Right forelimb (tissue), 1 donor: ENCODE measurements around the gene B3GALNT2.

ENCODE experiments used
- DNase-seq: peaks from one replicate; pipeline ENCODE4 v3.0.0-alpha.2; 2018

B3GALNT2 gene

DNA sequence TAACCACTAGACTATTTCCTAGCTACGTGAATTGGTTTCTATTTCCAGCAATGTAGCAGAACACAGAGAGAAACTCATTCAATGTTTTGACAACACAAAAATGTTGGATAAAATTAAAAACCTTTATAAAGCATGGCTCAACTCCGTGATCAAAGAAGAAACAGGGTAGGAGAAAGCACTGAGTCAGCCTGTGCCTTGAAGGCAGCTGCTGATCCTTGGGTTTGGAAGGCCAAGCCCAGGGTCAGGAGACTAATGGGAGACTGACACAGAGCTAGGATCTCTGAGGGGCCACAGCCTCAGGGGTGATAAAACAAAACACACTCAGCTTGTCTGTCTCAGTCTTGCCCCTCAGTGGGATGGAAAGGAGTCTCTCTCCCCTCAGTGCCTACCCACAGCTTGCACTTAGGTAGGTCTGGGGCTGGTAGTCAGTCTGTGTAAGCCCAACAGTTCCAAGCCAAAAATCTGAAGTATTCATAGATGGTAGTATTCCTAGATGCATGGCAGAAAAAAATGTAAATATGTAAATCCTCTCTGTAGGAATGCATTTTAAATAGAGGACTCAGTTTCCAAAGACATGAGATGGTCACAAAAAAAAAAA lies 53.3 kb downstream of the B3GALNT2 start:
- no peak for DNase-seq

DNA sequence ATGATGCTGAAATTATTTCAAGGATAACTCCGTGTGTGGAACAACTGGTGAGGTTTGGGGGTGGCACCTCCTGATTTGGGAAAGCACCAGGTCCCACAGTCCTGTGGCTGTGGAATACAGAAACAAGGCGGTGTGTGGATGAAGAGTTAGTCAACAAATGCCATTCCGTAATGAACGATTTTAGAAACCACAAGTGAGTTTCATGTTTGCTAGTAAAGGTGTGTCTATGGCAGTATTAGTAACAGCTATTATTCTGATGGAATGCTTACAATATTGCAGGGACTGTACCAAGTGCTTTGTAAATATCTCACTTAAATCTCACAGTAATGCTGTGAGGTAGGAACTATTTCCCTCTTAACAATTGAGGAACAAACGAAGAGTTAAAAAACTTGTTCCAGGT lies 53.8 kb downstream of the B3GALNT2 start:
- no peak for DNase-seq

DNA sequence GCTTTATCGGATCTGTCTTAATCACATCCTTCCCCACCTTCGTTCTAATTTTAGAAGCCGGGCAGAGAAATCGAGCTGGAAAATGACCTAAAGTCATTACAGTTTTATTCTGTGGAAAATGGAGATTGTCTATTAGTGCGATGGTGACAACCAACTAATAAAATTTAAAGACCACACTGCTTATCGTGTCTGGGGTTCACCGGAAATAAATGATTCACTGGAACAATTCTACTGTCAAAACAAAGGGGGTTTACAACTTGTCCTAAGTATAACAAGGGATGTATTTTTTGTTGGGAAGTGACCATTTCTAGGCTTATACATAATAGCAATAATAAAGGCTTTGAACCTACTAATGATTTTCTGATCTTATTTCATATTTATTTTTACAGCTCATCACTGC lies 55.6 kb downstream of the B3GALNT2 start:
- DNase-seq, result no peak

DNA sequence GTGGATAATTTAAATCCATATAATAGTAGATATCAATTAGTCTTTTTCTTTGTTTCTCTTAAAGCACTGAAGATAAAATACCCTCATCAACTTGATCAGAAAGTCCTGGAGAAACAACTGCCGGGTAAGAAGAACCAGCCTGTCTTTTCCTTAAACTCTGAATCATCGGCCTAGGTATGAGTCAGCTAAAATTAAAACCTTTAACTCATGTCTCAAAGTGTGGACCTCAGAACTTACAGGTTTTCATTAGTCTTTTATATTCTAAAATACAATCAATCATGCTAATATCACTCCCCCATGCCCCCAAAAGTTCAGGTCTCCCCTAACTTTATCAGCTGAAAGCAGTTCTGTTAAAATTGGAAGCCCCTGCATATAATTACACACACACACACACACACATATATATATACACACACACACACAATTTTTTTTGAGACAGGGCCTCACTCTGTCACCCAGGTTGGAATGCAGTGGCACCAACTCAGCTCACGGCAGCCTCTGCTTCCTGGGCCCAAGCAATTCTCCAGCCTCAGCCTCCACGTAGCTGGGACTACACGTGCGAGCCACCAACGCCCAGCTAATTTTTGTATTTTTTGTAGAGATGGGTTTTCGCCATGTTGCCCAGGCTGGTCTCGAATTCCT lies 61.3 kb downstream of the B3GALNT2 start:
- DNase-seq, result no peak

DNA sequence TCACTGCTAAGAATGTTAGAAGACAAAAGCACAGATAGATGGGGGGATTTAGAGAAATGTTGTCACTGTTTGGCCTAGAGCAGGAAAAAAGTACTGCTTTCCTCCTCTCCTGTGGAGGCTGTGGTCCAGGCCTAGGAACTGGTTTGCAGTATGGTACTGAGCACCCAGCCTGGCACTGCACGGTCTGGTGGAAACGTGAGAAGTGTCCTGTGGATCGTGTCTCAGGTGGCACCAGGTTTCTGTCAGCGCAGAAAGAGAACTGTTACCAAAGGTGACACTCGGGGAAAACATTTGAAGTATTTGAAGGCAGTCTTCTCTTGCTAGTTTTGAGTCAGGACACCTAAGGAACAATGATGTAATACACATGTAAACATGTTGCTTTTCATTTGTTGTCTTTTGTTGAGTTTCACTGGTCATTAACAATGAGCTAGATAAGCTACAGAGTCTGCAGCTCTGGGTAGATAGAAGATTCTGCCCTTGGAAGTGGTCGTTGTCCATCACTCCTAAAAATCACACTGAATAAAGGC lies 63.0 kb downstream of the B3GALNT2 start:
- DNase-seq, result no peak

DNA sequence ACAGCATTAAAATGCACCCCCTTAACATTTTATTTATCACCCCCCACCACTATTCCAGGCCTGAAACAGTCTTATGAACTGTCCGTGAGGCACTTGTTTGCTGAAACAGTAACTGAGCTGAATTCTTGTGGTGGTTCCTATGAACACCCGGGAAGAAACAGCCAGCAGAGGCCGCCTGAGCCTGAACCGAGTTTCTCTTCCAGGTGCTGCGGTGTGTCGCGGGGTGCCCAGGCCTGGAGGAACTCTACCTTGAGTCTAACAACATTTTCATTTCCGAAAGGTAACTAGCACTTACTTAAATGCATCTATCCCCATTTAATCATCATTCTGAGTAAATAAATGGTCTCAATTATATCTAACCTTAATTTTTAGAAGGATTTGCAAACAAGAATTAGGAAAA lies 70.3 kb downstream of the B3GALNT2 start:
- DNase-seq, result no peak

DNA sequence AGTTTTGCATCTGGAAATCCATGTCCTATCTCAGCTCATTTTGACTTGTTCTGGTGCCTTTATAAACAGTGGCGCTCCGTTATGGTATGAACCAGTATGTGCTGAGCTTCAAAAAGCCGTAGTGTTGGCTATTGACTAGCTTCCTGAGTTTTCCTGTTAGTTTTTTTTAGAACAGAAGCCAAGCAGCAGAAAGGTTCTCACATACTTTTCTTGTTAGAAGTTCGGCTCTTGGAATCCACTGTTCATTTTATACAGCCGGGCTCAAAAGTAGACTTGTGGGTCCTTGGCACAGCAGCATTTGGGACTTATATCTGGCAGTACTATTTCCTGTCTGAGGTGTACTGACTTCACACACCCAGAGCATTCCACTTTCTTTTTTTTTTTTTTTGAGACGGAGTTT lies 73.3 kb downstream of the B3GALNT2 start:
- no peak for DNase-seq

DNA sequence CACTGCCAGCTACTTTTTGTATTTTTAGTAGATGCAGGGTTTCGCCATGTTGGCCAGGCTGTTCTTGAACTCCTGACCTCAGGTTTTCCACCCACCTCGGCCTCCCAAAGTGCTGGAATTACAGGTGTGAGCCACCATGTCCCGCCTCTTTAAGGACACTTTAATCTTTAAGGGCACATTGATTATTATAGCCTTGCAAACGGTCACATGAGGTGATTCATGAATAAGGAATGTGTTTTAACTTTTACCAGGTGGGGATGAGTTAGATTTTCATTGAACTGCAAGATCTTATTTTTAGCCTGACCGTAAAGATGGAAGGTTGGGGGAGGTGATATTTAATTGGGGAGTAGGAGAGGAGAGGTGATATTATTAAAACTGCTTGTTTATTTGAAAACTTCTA lies 75.1 kb downstream of the B3GALNT2 start:
- no peak for DNase-seq

DNA sequence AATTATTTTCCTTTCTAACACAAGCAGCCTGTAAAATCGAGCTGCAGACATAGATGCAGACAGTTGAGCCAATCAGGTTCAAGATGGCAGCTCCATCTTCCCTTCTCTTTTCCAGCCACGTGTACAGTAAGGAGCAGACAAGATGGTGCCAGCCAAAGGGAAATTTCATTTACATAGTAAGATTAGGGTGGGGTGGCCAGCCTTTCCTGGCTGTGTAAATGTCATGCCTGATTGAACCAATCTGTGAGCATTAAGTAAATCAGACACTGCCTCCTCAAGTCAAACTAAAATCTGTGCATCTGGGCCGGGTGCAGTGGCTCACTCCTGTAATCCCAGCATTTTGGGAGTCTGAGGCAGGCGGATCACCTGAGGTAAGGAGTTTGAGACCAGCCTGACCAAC lies 76.8 kb downstream of the B3GALNT2 start:
- DNase-seq, result no peak

DNA sequence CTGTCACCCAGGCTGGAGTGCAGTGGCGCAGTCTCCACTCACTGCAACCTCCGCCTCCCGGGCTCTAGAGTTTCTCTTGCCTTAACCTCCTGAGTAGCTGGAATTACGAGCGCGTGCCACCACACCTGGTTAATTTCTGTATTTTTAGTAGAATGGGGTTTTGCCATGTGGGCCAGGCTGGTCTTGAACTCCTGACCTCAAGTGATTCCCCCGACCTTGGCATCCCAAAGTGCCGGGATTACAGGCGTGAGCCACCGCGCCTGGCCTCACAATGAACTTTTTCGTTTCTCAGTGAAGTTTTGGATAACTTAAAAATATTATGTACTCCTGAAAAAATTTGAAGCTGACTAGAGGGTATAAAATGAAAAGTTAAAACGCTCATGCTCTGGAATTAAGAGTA lies 77.6 kb downstream of the B3GALNT2 start:
- no peak for DNase-seq

DNA sequence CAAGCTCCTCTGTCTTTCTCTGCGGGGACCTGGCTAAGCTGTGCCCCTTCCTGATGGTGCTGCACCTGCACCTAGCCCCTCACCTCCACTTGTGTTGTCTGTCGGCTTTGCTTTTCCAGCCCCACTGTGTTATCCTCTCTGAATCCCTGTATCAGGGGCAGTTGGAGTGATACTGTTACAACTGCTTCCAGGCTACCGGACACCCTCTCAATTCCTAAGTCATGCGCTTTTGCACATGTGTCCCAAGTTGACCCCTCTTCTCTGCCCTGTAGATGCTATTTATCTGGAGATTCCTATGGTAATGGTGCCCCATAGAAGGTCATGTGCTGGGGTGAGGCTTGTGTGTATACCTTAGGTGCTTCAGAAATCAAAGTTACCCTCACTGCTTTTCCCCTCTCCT lies 78.1 kb downstream of the B3GALNT2 start:
- no peak for DNase-seq

DNA sequence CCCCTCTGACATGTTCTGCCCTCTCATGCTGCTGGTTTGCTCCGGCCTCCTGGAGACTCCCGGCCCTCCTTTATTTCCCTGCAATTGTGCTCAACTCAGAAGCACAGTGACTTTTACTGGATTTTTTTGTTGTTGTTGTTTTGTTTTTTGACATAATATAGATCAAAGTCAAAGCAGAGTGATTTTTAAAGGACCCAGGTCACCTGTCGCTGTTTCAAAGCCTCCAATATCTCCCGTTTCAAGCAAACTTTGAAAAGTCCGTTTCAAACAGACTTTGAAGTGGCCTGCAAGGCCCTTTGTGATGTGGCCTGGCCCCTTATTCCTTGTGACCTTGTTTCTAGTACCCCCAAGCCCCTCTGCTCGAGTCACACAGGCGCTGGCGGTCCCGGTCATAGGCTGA lies 78.9 kb downstream of the B3GALNT2 start:
- DNase-seq, result no peak

DNA sequence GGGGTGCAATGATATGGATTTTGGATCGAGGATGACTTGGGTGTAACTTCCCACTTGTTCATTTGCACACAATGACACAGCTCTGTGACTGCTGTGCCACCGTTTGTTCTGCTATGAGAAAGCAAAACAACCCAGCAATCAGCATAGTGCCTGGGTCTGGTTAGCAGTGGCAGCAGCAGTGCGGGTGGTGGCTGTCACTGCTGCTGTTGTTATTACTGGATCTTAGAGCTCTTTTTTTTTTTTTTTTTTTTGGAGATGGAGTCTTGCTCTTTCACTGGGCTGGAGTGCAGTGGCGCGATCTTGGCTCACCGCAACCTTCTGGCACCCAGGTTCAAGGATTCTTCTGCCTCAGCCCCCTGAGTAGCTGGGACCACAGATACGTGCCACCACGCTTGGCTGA lies 80.2 kb downstream of the B3GALNT2 start:
- no peak for DNase-seq

DNA sequence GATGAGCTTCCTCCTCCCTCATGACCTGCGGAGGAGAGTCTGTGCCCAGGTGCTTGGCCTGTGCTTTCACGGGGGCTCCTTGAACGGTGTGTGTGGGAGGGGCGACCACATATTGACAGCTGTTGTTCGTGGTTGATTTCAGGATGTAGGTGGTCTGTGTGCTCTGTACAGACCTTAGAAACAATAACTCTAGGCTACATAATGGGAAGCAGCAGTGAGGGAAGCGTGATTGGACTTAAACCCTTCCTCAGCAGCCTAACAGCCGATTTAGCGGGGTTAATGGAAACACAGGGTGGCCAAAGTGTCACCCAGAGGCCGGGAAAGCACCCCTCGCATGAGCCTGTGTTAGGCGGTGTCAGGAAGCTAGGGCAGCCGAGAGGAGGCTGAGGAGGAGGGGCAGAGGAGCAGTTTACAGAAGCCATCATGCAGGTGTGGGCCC lies 81.0 kb downstream of the B3GALNT2 start:
- no peak for DNase-seq

DNA sequence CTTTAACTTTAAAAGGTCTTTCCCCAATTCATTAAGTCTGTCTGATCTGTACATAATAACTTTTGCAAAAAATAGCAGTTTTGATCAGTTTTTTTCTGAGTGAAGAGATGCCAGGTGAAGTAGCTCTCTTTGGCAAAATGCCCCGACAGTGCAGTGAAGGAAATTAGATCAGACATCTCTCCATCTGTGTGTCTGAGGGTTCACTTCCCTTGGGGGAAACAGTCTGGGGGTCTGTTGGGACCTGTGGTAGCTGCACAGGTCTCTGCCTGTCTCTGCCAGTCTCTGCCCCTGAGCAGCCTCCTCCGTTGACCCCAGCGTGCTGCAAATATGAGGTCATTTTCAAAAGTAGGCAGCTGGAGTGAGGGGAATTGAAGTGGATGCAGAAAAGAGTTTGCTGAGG lies 82.5 kb downstream of the B3GALNT2 start:
- DNase-seq, result no peak

DNA sequence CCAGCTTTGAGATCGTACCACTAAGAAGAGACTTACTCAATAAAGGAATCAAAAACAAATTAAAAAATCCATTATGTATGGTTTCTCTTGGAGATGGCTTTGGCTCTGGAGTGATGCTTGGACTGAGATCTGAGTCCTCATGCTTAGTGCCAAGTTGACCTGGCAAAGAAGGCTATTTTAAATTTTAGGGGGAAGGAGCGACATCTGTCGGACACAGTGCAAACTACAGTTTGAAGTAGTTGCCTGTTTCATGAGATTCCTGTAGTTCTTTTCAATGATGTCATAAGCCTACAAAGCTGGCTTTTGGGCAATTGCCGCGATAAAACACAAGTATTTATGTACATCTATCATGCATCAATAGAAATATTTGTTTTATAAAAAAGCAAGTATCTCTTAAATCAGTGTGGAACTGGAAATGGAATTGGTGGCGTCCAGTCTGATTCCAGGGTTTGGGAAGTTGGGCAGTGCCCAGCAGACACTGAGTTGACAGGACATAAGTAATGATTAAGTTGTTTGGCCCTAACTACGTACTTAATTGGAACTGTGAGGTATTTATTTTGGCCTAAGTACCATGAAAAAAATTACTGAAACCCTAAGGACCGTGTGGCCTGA lies 87.1 kb downstream of the B3GALNT2 start:
- peak; percentile 78 for DNase-seq

DNA sequence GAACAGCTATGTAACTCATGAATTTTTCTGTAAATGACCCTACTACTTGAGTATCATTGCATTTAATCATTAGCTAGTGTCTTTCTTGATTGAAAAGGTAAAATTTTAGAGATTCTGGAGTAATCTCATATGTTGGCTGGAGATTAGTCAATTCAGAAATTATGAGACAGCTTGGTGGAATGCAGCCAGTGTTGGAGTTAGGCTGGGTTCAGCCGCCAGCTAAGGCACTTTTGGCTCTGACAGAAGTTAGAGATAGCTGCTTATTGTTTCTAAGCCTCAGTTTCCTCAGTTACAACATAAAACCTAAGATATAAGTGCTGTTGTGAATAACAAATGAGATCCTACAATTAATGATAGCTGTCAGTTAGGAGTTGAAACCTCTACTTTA lies 87.6 kb downstream of the B3GALNT2 start:
- no peak for DNase-seq

DNA sequence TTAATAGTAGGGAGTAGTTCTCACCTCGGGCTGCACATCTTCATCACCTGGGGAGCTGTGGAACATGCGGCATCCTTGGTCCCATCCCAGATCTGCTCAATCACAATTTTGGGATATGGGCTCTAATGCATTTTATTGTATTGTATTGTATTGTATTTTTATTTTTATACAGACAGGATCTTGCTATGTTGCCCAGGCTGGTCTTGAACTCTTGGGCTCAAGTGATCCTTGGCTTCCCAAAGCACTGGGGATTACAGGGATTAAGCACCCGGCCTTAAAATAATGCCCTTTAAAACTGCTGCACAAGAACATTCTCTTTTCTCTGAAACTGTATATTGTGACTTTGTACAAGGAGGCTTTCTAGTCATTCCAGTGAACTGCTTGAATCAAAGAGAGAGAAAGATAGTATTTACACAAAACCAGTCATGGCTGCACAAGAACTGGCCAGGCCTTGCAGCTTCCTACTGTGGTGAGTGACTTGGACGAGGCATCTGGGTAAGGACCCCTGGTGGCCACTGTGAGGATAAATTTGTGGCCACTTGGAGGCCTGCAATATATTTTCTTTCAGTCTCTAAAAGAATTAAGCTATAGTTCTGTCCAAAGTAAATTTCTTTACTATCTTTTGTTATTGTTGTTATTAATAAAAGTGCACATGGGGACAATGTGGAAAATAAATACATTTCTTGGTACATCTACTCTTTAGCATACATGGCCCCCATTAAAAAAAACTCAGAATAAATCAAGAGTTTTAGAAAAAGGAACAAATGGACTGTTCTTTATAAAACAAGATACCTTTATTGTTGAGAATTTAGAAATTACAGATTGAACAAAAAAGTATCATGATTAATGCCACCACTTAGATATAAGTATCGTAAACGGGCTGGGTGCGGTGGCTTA lies 89.0 kb downstream of the B3GALNT2 start:
- peak; percentile 67 for DNase-seq

DNA sequence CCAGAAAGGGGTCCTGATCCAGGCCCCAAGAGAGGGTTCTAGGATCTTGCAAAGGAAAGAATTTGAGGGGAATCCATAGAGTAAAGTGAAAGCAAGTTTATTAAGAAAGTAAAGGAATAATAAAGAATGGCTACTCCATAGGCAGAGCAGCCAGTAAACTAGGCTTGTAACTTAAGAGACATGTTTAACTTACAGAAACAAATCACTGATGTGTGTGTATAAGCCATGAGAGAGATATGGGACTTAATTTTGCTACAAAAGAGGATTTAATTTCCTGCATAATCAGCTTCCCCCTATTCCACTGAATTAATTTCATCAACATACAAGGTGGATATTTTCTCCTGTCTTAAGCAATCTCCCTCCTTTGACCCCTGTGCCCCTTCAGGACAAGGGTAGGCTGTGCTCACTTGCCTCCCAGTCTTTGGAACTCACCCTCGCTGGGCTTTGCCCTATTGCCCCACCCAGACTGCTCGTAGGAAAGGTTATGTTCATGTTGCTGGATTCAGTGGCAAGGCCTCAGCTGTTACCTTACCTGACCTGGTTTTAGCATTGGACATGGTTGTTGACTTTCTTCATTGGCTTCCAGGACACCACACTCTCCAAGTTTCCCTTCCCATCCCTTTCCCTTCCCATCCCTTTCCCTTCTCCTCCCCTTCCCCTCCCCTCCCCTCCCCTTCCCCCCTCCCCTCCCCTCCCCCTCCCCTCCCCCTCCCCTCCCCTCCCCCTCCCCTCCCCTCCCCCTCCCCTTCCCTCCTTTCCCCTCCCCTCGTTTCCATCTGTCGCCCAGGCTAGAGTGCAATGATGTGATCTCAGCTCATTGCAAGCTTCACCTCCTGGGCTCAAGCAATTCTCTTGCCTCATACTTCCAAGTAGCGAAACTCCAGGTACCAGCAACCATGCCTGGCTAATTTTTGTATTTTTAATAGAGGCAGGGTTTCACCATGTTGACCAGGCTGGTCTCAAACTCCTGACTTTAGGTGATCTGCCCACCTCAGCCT lies 92.5 kb downstream of the B3GALNT2 start:
- DNase-seq, result no peak

DNA sequence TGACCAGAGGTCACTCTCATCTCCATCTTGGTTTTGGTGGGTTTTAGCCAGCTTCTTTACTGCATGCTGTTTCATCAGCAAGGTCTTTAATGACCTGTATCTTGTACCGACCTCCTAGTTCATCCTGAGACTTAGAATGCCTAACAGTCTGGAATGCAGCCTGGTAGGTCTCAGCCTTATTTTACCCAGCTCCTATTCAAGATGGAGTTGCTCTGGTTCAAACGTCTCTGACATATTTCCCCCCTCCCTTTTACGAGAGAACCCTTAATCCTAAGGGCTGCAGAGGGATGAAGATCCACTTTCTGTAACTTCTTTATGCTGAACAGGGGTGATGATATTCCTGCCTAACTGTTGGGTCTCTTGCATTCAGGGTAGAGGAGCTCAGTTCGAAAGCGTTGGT lies 93.8 kb downstream of the B3GALNT2 start:
- no peak for DNase-seq

DNA sequence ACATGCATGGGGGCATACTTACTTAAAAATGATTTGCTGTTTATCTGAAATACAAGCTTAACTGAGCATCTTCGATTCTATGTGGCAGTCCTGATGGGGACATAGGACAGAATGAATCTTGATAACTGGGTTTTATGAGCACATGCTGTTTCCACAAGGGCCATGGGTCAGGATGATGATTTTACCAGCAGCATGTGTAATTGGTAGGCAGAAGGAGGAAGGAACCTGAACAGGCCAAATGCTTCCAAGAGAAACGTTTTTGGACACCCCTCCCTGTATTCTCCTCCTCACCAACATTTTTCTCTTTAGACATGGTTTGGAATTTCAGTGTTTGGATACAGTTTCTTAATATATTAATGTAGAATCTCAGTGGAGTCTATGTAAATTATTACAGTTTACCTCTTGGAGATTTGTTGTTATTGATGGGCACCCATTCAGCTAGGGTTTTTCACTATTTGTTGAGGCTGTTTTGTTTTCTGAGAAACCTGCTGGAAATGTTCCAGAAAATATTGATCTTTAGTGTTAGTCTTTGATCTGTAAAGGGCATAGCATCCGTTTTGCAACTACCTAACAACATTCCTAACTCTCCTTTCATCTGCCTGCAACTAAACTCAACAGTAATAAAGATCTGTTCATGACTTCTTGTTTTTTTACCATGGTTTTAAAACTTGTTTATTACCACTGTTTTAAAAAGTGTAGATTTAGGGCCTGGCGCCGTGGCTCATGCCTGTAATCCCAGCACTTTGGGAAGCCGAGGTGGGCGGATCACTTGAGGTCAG lies 95.0 kb downstream of the B3GALNT2 start:
- DNase-seq, result no peak
